GM18526 (cell line): ENCODE results near the gene COL11A2.

Experiments
- POLR2A ChIP-seq: IDR thresholded peaks from 3 replicates; pipeline ENCODE4 v1.6.1; 2011; ENCODE audit not compliant: insufficient read length; ENCODE audit errors: extremely low read depth

The COL11A2 gene

GRCh38 chr6:33172688-33173534, 19.4 kb downstream of the COL11A2 start:
- TF ChIP-seq POLR2A = no peak

GRCh38 chr6:33171880-33172687, 20.2 kb downstream of the COL11A2 start:
- no peak for TF ChIP-seq POLR2A

- TF ChIP-seq POLR2A = no peak
Measured at GRCh38 chr6:33171016-33171879, 21.0 kb downstream of the COL11A2 start.

- no peak for TF ChIP-seq POLR2A
Measured at GRCh38 chr6:33170176-33171015, 21.9 kb downstream of the COL11A2 start.

- no peak for TF ChIP-seq POLR2A
Measured at GRCh38 chr6:33169291-33170175, 22.7 kb downstream of the COL11A2 start.

- TF ChIP-seq POLR2A = no peak
Measured at GRCh38 chr6:33168639-33169038, 23.6 kb downstream of the COL11A2 start.

- TF ChIP-seq POLR2A = no peak
Measured at GRCh38 chr6:33168284-33168601, 24.0 kb downstream of the COL11A2 start.

- TF ChIP-seq POLR2A = no peak
Measured at GRCh38 chr6:33167374-33168283, 24.6 kb downstream of the COL11A2 start.

GRCh38 chr6:33166811-33167210, 25.5 kb downstream of the COL11A2 start:
- TF ChIP-seq POLR2A = no peak

- no peak for TF ChIP-seq POLR2A
Measured at GRCh38 chr6:33166363-33166762, 25.9 kb downstream of the COL11A2 start.

GRCh38 chr6:33165581-33166258, 26.5 kb downstream of the COL11A2 start:
- no peak for TF ChIP-seq POLR2A
